Cardiac muscle cell (in vitro differentiated cells and primary cell): ENCODE results near the gene GPR132. TPM values are rescaled to one million over a fixed set of nuclear protein-coding genes. Genes with fewer than 3 reads are reported as not detected.
A peak's percentile ranks its signal among the peaks of the same experiment; 100 is the strongest.

Source experiments
- DNase-seq, 2 donors: peaks; one replicate each; pipeline versions ENCODE4 v3.0.0 to v3.0.0-alpha.2; 2010 to 2017; ENCODE audit warnings: low read depth in 1 of 2, low spot score in 1 of 2
- H3K27ac ChIP-seq: fragments of 200-600 bp; sonication (generic); 2 replicates; pipeline ENCODE4 v1.5.1; 2016
- H3K27me3 ChIP-seq: fragments of 200-600 bp; sonication (generic); 2 replicates; pipeline ENCODE4 v1.6.0; 2016; ENCODE audit warnings: control low read depth
- H3K36me3 ChIP-seq: fragments of 200-600 bp; sonication (generic); 2 replicates; pipeline ENCODE4 v1.5.1; 2016; ENCODE audit warnings: control low read depth
- H3K4me1 ChIP-seq: fragments of 200-600 bp; sonication (generic); 2 replicates; pipeline ENCODE4 v1.8.1; 2017; ENCODE audit warnings: low read depth, mild to moderate bottlenecking, mixed run types
- H3K4me3 ChIP-seq: fragments of 200-600 bp; sonication (generic); 2 replicates; pipeline ENCODE4 v1.5.1; 2016; ENCODE audit warnings: mild to moderate bottlenecking
- H3K9me3 ChIP-seq: fragments of 200-600 bp; sonication (generic); 2 replicates; pipeline ENCODE4 v1.5.1; 2017; ENCODE audit warnings: low read depth, mild to moderate bottlenecking, control low read depth
- CTCF ChIP-seq: IDR thresholded peaks from 2 replicates; pipeline ENCODE4 v1.5.1; 2012; ENCODE audit warnings: low read depth, mild to moderate bottlenecking, low read length
- polyA plus RNA-seq: library from polyadenylated mRNA; unstranded; fragments of >200 nt; fragmentation: Nextera tagmentation; extraction: Ambion mirVana; gene quantifications from 2 replicates; pipeline ENCODE4 v1.2.1, GENCODE V29; 2016
- total RNA-seq: library from RNA; depleted of rRNA; stranded (reverse); fragments of >200 nt; gene quantifications from 2 replicates; pipeline ENCODE4 v1.2.3, GENCODE V29; 2016

Gene GPR132
- total and polyA plus RNA-seq, 2 experiments from 2014 or later, result 1.0 to 2.0 TPM

GRCh38 chr14:105053996-105054395 lies 11.2 kb downstream of the GPR132 start:
- H3K36me3 ChIP-seq, result no peaks in the 10 kb centered on the region
- no peak overlapping the region for H3K4me3 ChIP-seq
- peaks cover 19% of the 10 kb centered on the region for H3K4me1 ChIP-seq
- peaks cover 22% of the 10 kb centered on the region for H3K27me3 ChIP-seq
- TF ChIP-seq CTCF, result no peak
- H3K27ac ChIP-seq, result no peak overlapping the region
- no peaks in the 10 kb centered on the region for H3K9me3 ChIP-seq
- DNase-seq, result no peak

DNA sequence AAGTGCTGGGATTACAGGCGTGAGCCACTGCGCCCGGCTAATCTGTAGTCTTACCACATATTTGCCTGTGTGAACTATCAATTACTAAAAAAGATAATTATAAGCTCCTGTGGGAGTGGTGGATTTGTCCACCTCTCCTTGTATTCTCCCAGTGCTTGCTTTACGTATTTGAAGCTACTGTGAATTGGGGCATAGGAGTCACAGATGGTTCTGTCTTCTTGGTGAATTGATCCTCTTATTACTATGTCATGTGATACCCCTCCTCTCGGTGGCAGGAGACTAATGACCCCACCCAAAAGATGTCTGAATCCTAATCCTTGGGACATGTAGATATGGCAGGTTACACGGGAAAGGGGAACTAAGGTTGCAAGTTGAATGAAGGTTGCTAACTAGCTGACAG lies 11.8 kb downstream of the GPR132 start:
- Histone ChIP-seq H3K9me3 (no peaks in the 10 kb centered on the region), H3K4me1 (peaks cover 16% of the 10 kb centered on the region), H3K4me3 (no peak overlapping the region), H3K27ac (no peak overlapping the region), H3K27me3 (peaks cover 22% of the 10 kb centered on the region), H3K36me3 (no peaks in the 10 kb centered on the region)
- no peak for DNase-seq
- TF ChIP-seq CTCF, result no peak

GRCh38 chr14:105052110-105052458 lies 13.1 kb downstream of the GPR132 start:
- Histone ChIP-seq H3K4me3 (no peak overlapping the region), H3K27ac (no peak overlapping the region), H3K4me1 (peaks cover 15% of the 10 kb centered on the region), H3K9me3 (no peaks in the 10 kb centered on the region), H3K27me3 (peaks cover 22% of the 10 kb centered on the region), H3K36me3 (no peaks in the 10 kb centered on the region)
- no peak for TF ChIP-seq CTCF
- DNase-seq, result no peak

GRCh38 chr14:105051182-105052109 lies 13.8 kb downstream of the GPR132 start:
- TF ChIP-seq CTCF, result no peak
- no peak overlapping the region for H3K27ac ChIP-seq

DNA sequence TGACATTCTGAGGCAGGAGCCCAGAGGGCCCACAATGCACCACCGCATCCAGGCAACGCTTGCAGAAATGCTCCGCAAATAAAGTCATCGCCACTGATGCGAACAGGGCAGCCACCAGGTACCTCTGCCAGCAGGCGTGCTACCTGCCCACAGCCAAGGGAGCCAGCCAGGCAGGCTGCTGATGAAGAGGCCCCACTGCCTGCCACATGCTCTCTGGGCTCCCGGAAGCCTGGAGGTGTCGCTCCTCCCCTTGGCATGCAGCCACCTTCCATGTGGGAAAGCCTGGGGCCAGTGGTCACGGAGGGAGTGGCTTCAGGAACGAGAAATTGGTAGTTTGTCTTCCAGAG lies 14.7 kb downstream of the GPR132 start:
- Histone ChIP-seq H3K27me3 (peaks cover 11% of the 10 kb centered on the region), H3K4me3 (no peak overlapping the region), H3K4me1 (no peaks in the 10 kb centered on the region), H3K9me3 (no peaks in the 10 kb centered on the region), H3K27ac (no peak overlapping the region), H3K36me3 (no peaks in the 10 kb centered on the region)
- no peak for TF ChIP-seq CTCF
- DNase-seq, result peak in 1 of 2 donors; percentile 71

More at GRCh38 chr14:105051182-105052109, 13.8 kb downstream of the GPR132 start:
- no peak overlapping the region for H3K4me3 ChIP-seq
- H3K9me3 ChIP-seq, result no peaks in the 10 kb centered on the region
- H3K27me3 ChIP-seq, result peaks cover 20% of the 10 kb centered on the region
- H3K4me1 ChIP-seq, result peaks cover 9% of the 10 kb centered on the region
- DNase-seq, result no peak
- no peaks in the 10 kb centered on the region for H3K36me3 ChIP-seq
